A673 (cell line): ENCODE measurements around the gene FAHD2A. TPM values are rescaled to one million over a fixed set of nuclear protein-coding genes. Genes with fewer than 3 reads are reported as not detected.

ENCODE experiments used
- BruUV-seq: library from RNA; stranded (reverse); fragments of 400-500 nt; replicated peaks from 2 replicates; lab custom pipeline; 2021; lab: Mats Ljungman, UMichigan
- CTCF ChIA-PET: fragments of 300-600 bp; sonication (Branson Sonifier 250); formaldehyde crosslinking; loops from one replicate; lab custom pipeline; 2022; ENCODE audit warnings: antibody characterized with exemption; lab: Charles Lee
- POLR2A ChIA-PET: fragments of 300-600 bp; sonication (Branson Sonifier 250); formaldehyde crosslinking; loops from one replicate; lab custom pipeline; 2022; ENCODE audit warnings: antibody characterized with exemption; ENCODE audit not compliant: low non-redundant PET; lab: Charles Lee
- DNase-seq: peaks from one replicate; pipeline ENCODE4 v3.0.0-alpha.2; 2015; ENCODE audit warnings: low spot score
- H3K27ac ChIP-seq: fragments of 200-600 bp; sonication (generic); 2 replicates; pipeline ENCODE4 v1.5.1; 2016; ENCODE audit warnings: mixed run types, low read depth, mild to moderate bottlenecking, mixed read lengths, antibody characterized with exemption, low read length; ENCODE audit not compliant: poor library complexity, severe bottlenecking
- H3K27me3 ChIP-seq: fragments of 200-600 bp; sonication (generic); replicated peaks from 2 replicates; pipeline ENCODE4 v1.6.1; 2017; ENCODE audit warnings: mixed run types, low read depth, mild to moderate bottlenecking, mixed read lengths, antibody characterized with exemption, low read length; ENCODE audit not compliant: insufficient read depth, poor library complexity
- H3K36me3 ChIP-seq: fragments of 200-600 bp; sonication (generic); 2 replicates; pipeline ENCODE4 v1.6.1; 2016; ENCODE audit warnings: mixed run types, mild to moderate bottlenecking, mixed read lengths, antibody characterized with exemption, low read length; ENCODE audit not compliant: insufficient read depth, poor library complexity, severe bottlenecking
- H3K4me1 ChIP-seq: fragments of 200-600 bp; sonication (generic); 2 replicates; pipeline ENCODE4 v1.6.1; 2017; ENCODE audit warnings: mixed run types, mild to moderate bottlenecking, mixed read lengths, antibody characterized with exemption, low read length; ENCODE audit not compliant: insufficient read depth, poor library complexity, severe bottlenecking
- H3K4me3 ChIP-seq: fragments of 200-600 bp; sonication (generic); 2 replicates; pipeline ENCODE4 v1.5.1; 2016; ENCODE audit warnings: low read depth, mixed run types, mild to moderate bottlenecking, mixed read lengths, low read length; ENCODE audit not compliant: poor library complexity, severe bottlenecking
- H3K9me3 ChIP-seq: fragments of 200-600 bp; sonication (generic); 2 replicates; pipeline ENCODE4 v1.6.1; 2016; ENCODE audit warnings: mixed run types, low read depth, mild to moderate bottlenecking, mixed read lengths, antibody characterized with exemption, low read length; ENCODE audit not compliant: poor library complexity, severe bottlenecking
- CTCF ChIP-seq: fragments of 300-800, 200-600 bp; sonication (generic); conservative IDR thresholded peaks from 2 replicates; pipeline ENCODE4 v1.5.1; 2017; ENCODE audit warnings: low read depth, mild to moderate bottlenecking, antibody characterized with exemption, low read length, moderate library complexity, mixed read lengths
- EZH2 ChIP-seq: fragments of 200-600 bp; sonication (generic); IDR thresholded peaks from 2 replicates; pipeline ENCODE4 v1.6.1; 2017; ENCODE audit warnings: borderline replicate concordance, low read depth, mild to moderate bottlenecking, mixed read lengths, antibody characterized with exemption, low read length; ENCODE audit not compliant: poor library complexity, severe bottlenecking
- intact Hi-C: fragments of 100-400 bp; cut with micrococcal nuclease; formaldehyde crosslinking; loops from one replicate; pipeline ENCODE4 v1.10.0; 2022; ENCODE audit not compliant: unreplicated experiment
- total RNA-seq: library from RNA; stranded (reverse); gene quantifications from 2 replicates; pipeline ENCODE4 v1.2.3, GENCODE V29; 2021

FAHD2A gene
- total RNA-seq, 1 experiment from 2014 or later: 28.9 TPM

- no TSS peak for BruUV-seq
- Histone ChIP-seq H3K4me3 (no peak overlapping the region), H3K27ac (no peak overlapping the region), H3K27me3 (no peaks in the 10 kb centered on the region), H3K9me3 (no peaks in the 10 kb centered on the region), H3K4me1 (no peaks in the 10 kb centered on the region), H3K36me3 (no peaks in the 10 kb centered on the region)
- intact Hi-C loops: no loop called here
- CTCF ChIA-PET: no interaction called here
- DNase-seq: no peak
- no peak for TF ChIP-seq EZH2
- TF ChIP-seq CTCF: no peak
- POLR2A ChIA-PET: no interaction called here
Measured at GRCh38 chr2:95383635-95384027, 18.9 kb upstream of the FAHD2A start.

- DNase-seq: no peak
- Histone ChIP-seq H3K27me3 (no peaks in the 10 kb centered on the region), H3K4me1 (no peaks in the 10 kb centered on the region), H3K36me3 (no peaks in the 10 kb centered on the region), H3K27ac (no peak overlapping the region), H3K9me3 (no peaks in the 10 kb centered on the region), H3K4me3 (no peak overlapping the region)
- ChIA-PET POLR2A (no interaction called here), CTCF (no interaction called here)
- intact Hi-C loops: no loop called here
- no TSS peak for BruUV-seq
- TF ChIP-seq CTCF (no peak), EZH2 (no peak)
Measured at GRCh38 chr2:95384854-95385569, 17.5 kb upstream of the FAHD2A start.

- no peak for DNase-seq
- Histone ChIP-seq H3K9me3 (no peaks in the 10 kb centered on the region), H3K36me3 (no peaks in the 10 kb centered on the region), H3K27ac (no peak overlapping the region), H3K27me3 (no peaks in the 10 kb centered on the region), H3K4me3 (no peak overlapping the region), H3K4me1 (no peaks in the 10 kb centered on the region)
- intact Hi-C loops: no loop called here
- CTCF ChIA-PET: no interaction called here
- TF ChIP-seq EZH2: no peak
- no peak for TF ChIP-seq CTCF
- BruUV-seq: no TSS peak
- POLR2A ChIA-PET: no interaction called here
Measured at GRCh38 chr2:95385570-95385984, 16.9 kb upstream of the FAHD2A start.
